ENCODE measurements around the gene ASB15.

ASB15 gene

DNA sequence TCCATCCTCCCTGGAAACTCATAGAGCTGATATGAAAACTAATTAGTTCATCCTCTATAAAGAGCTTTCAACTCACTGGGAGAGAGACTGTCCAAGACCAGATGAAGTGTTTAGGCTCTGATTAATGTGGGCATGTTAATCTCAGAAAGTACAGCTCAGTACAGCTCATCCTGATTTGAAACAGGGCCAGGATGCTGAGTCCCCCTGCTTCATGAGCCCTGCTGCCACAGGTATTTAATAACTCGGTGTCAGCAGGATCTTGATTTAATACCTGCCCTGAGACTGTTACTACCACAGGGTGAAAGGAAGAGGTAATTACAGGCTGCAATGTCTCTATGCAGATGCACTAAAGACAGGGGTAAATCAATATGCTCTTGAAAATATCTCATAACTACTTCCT, 64.9 kb downstream of the ASB15 start:
- TF ChIP-seq RAD21 (IDR thresholded peaks at IDR 0.05; ENCODE audit: low read depth) (no peak), TCF12 (IDR thresholded peaks at IDR 0.05; ENCODE audit: low read depth) (no peak), YY1 (IDR thresholded peaks at IDR 0.05; ENCODE audit: low read depth) (no peak), FOXM1 (IDR thresholded peaks at IDR 0.05; ENCODE audit: borderline replicate concordance, low read depth) (no peak), TEAD4 (IDR thresholded peaks at IDR 0.05) (no peak), NFIC (IDR thresholded peaks at IDR 0.05) (no peak), CREB1 (IDR thresholded peaks at IDR 0.05; ENCODE audit: low read depth) (no peak), TAF1 (IDR thresholded peaks at IDR 0.05; ENCODE audit: low read depth) (no peak), EP300 (IDR thresholded peaks at IDR 0.05; ENCODE audit: borderline replicate concordance) (no peak), CEBPB (IDR thresholded peaks at IDR 0.05) (no peak), EGR1 (IDR thresholded peaks at IDR 0.05) (no peak), ZBTB7A (IDR thresholded peaks at IDR 0.05; ENCODE audit: low read depth) (no peak)
- TF ChIP-seq, protein P1, sequence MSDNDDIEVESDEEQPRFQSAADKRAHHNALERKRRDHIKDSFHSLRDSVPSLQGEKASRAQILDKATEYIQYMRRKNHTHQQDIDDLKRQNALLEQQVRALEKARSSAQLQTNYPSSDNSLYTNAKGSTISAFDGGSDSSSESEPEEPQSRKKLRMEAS (IDR thresholded peaks at IDR 0.05): no peak
- TF ChIP-seq, protein P2, sequence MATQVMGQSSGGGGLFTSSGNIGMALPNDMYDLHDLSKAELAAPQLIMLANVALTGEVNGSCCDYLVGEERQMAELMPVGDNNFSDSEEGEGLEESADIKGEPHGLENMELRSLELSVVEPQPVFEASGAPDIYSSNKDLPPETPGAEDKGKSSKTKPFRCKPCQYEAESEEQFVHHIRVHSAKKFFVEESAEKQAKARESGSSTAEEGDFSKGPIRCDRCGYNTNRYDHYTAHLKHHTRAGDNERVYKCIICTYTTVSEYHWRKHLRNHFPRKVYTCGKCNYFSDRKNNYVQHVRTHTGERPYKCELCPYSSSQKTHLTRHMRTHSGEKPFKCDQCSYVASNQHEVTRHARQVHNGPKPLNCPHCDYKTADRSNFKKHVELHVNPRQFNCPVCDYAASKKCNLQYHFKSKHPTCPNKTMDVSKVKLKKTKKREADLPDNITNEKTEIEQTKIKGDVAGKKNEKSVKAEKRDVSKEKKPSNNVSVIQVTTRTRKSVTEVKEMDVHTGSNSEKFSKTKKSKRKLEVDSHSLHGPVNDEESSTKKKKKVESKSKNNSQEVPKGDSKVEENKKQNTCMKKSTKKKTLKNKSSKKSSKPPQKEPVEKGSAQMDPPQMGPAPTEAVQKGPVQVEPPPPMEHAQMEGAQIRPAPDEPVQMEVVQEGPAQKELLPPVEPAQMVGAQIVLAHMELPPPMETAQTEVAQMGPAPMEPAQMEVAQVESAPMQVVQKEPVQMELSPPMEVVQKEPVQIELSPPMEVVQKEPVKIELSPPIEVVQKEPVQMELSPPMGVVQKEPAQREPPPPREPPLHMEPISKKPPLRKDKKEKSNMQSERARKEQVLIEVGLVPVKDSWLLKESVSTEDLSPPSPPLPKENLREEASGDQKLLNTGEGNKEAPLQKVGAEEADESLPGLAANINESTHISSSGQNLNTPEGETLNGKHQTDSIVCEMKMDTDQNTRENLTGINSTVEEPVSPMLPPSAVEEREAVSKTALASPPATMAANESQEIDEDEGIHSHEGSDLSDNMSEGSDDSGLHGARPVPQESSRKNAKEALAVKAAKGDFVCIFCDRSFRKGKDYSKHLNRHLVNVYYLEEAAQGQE (IDR thresholded peaks at IDR 0.05; ENCODE audit: low read depth): no peak
- TF ChIP-seq, protein P3, sequence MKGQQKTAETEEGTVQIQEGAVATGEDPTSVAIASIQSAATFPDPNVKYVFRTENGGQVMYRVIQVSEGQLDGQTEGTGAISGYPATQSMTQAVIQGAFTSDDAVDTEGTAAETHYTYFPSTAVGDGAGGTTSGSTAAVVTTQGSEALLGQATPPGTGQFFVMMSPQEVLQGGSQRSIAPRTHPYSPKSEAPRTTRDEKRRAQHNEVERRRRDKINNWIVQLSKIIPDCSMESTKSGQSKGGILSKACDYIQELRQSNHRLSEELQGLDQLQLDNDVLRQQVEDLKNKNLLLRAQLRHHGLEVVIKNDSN (IDR thresholded peaks at IDR 0.05): no peak

DNA sequence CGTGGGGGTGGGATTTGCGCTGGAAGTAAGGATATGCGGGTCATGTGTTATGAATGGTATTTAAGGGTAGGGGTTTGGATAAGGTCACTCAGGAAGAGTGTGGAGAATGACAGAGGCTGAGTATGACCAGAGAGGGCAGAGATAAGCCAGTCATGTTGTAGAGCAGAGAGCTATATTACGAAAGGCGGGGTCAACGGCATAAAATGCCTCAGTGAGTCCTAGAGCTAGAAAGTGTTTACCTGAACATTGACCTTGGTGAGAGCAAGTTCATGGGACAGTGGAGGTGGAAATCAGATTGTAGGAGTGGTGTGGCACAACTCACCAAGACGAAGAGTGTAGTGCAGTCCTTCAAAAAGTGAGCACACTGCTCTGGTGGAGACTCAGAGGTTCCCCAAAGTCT, 67.9 kb downstream of the ASB15 start:
- TF ChIP-seq ZBTB7A (IDR thresholded peaks at IDR 0.05; ENCODE audit: low read depth) (no peak), CREB1 (IDR thresholded peaks at IDR 0.05; ENCODE audit: low read depth) (no peak), YY1 (IDR thresholded peaks at IDR 0.05; ENCODE audit: low read depth) (no peak), CEBPB (IDR thresholded peaks at IDR 0.05) (no peak), EP300 (IDR thresholded peaks at IDR 0.05; ENCODE audit: borderline replicate concordance) (no peak), RAD21 (IDR thresholded peaks at IDR 0.05; ENCODE audit: low read depth) (no peak), EGR1 (IDR thresholded peaks at IDR 0.05) (no peak)

DNA sequence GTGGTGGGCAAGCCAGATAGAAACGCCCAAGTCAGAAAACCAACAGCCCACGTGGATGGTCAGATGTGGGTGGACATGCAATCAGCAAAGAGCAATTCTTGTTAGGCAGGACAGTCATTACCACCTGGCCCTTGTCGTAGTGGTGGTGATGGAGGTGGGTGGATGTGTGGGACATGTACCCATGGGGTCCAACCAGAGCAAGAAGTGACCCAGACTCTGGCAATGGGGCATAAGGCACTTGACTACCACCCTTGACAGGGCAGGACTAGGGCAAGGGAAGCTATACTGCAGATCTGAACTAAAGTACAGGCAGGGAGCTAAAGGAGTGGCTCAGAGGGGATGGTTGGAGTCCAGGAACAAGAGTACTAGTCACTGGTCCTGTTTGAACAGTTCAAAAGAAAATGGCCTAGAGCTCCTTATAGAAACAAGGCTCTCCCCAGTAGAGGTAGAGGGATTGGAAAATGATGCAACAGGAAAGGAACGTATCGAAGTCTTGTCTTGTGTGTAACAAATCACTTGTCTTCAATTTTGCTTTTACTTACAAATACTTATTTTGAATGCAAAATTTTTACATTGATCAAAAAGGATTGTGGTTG, 71.6 kb downstream of the ASB15 start:
- TF ChIP-seq, protein P1 (IDR thresholded peaks at IDR 0.05): no peak
- TF ChIP-seq TEAD4 (IDR thresholded peaks at IDR 0.05): no peak
- no peak for TF ChIP-seq TCF12 (IDR thresholded peaks at IDR 0.05; ENCODE audit: low read depth)
- TF ChIP-seq, protein P2 (IDR thresholded peaks at IDR 0.05; ENCODE audit: low read depth): no peak
- TF ChIP-seq FOXM1 (IDR thresholded peaks at IDR 0.05; ENCODE audit: borderline replicate concordance, low read depth): no peak
- TF ChIP-seq EP300 (IDR thresholded peaks at IDR 0.05; ENCODE audit: borderline replicate concordance): no peak
- TF ChIP-seq, protein P3 (IDR thresholded peaks at IDR 0.05): no peak
- no peak for TF ChIP-seq RAD21 (IDR thresholded peaks at IDR 0.05; ENCODE audit: low read depth)
- no peak for TF ChIP-seq CREB1 (IDR thresholded peaks at IDR 0.05; ENCODE audit: low read depth)
- TF ChIP-seq EGR1 (IDR thresholded peaks at IDR 0.05): no peak
- TF ChIP-seq YY1 (IDR thresholded peaks at IDR 0.05; ENCODE audit: low read depth): no peak
- TF ChIP-seq ZBTB7A (IDR thresholded peaks at IDR 0.05; ENCODE audit: low read depth): no peak
- no peak for TF ChIP-seq NFIC (IDR thresholded peaks at IDR 0.05)
- TF ChIP-seq CEBPB (IDR thresholded peaks at IDR 0.05): no peak
- TF ChIP-seq TAF1 (IDR thresholded peaks at IDR 0.05; ENCODE audit: low read depth): no peak

DNA sequence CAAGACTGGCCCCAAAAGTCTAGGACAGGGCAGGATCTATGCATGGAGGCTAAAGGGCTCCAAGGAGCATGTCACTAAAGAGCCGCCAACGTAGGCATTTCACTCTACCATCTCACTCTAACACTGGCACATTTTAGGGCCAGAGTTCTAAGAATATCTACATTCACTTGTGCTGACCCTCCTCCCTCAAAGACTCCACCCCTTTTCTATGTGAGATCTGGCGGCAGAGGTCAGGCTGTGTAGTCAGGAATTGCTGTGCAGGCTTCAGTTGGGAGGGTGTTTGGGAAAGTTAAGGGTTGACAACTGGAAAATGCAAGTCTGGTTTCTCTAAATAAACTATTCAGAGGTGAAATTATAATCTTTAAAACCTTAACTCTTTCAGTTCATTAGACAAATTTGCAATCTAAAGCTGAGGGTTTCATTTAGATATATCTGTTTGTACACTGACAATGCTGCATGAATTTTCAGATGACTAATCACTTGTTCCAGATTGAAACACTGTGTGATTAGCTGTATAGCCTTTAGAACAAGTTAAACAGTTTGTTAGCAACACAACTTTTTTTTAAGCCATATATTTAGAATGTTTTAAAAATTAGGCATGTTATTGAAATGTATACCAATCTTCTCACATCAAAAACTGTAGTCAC, 72.3 kb downstream of the ASB15 start:
- TF ChIP-seq FOXM1 (IDR thresholded peaks at IDR 0.05; ENCODE audit: borderline replicate concordance, low read depth) (no peak), CEBPB (IDR thresholded peaks at IDR 0.05) (no peak), EP300 (IDR thresholded peaks at IDR 0.05; ENCODE audit: borderline replicate concordance) (no peak), NFIC (IDR thresholded peaks at IDR 0.05) (no peak), TAF1 (IDR thresholded peaks at IDR 0.05; ENCODE audit: low read depth) (no peak), EGR1 (IDR thresholded peaks at IDR 0.05) (no peak)

DNA sequence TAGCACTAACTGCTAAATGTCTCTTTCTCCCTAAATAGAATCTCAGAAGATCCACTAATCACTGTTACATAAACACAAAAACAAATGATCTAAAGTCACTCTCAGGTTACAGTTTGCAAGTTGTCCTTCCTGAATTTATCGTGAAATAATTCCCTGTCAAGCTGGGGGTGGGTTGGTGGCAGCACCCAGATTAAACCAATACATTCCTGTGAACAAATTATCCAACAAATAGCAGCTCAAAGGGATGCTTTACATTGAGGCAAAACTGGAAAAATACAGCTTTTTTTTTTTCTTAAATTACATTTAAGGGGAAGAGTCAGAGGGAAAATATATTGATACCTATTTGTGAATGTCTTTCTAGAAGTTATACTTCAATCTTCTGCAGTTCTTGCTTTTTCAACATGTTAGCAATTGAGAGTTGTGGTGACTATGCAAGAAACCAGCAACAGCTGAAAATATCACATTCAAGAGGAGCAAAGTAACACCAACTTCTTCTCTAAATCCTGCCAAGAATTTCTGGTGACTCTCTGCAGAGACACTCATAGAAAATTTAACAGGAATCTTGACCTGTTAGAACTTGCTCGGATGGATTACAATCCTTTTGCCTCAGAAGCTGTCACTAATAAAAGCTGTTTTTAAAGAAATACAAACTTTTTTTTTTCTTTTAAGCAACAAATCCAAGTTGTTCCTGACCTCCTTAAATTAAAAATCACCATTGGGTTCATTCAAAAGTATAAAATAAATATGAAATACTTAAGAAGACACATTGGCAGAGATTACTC, 73.0 kb downstream of the ASB15 start:
- TF ChIP-seq CREB1 (IDR thresholded peaks at IDR 0.05; ENCODE audit: low read depth): no peak
- no peak for TF ChIP-seq FOXM1 (IDR thresholded peaks at IDR 0.05; ENCODE audit: borderline replicate concordance, low read depth)
- no peak for TF ChIP-seq NFIC (IDR thresholded peaks at IDR 0.05)
- no peak for TF ChIP-seq EP300 (IDR thresholded peaks at IDR 0.05; ENCODE audit: borderline replicate concordance)
- TF ChIP-seq, protein P2 (IDR thresholded peaks at IDR 0.05; ENCODE audit: low read depth): no peak
- no peak for TF ChIP-seq EGR1 (IDR thresholded peaks at IDR 0.05)
- TF ChIP-seq TEAD4 (IDR thresholded peaks at IDR 0.05): no peak
- TF ChIP-seq, protein P3 (IDR thresholded peaks at IDR 0.05): no peak
- no peak for TF ChIP-seq TCF12 (IDR thresholded peaks at IDR 0.05; ENCODE audit: low read depth)
- TF ChIP-seq, protein P1 (IDR thresholded peaks at IDR 0.05): no peak
- TF ChIP-seq TAF1 (IDR thresholded peaks at IDR 0.05; ENCODE audit: low read depth): no peak

All from Ishikawa (cell line).